Right hindlimb (tissue), 1 donor: Measurements from ENCODE around the gene HMGCS1.
"Not testable (repeated sequence)": the region's sequence is repeated elsewhere in the genome, so short reads cannot be mapped to it uniquely, and the experiment has no call there.

Experiments
- DNase-seq: peaks from one replicate; pipeline ENCODE4 v3.0.0-alpha.2; 2018

HMGCS1 gene

GRCh38 chr5:43312076-43312661 lies 1.0 kb downstream of the HMGCS1 start:
- no peak for DNase-seq

DNA sequence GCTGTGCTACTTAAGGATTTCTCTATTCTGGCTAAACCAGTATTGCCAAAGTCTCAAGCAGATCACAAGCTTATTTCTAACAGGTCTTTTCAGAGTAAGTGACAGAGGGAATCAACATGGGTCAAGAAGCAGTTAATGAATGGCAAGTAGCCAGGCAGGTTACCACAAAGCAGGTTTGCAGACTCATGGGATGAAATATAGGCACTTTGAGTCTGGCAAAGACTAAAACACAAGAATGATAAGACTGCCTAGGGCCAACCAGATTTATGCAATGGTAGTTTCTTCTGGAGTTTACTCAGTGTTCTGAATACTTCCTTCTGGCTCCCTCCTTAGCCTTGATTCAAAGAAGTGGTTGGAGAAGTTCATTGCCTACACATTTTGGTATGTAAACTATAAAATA lies 3.6 kb downstream of the HMGCS1 start:
- DNase-seq: no peak

DNA sequence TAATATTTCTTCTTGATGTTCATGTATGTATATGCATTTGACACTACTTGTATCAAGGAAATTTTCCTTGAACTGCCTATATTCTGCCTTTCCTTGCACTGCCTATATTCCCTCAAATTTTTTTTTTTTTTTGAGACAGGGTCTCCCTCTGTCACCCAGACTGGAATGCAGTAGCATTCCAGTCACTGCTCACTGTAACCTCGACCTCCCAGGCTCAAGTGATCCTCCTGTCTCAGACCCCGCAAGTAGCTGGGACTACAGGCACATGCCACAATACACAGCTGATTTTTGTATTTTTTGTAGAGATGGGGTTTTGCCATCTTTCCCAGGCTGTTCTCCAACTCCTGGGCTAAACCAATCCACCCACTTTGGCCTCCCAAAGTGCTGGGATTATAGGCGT lies 4.1 kb downstream of the HMGCS1 start:
- no peak for DNase-seq

GRCh38 chr5:43306954-43307353 lies 6.3 kb downstream of the HMGCS1 start:
- DNase-seq: not testable (repeated sequence)

- DNase-seq: no peak
These were observed 7.2 kb downstream of the HMGCS1 start for GRCh38 chr5:43305948-43306565.

- DNase-seq: no peak
These were observed 8.7 kb downstream of the HMGCS1 start for GRCh38 chr5:43304525-43304924.

DNA sequence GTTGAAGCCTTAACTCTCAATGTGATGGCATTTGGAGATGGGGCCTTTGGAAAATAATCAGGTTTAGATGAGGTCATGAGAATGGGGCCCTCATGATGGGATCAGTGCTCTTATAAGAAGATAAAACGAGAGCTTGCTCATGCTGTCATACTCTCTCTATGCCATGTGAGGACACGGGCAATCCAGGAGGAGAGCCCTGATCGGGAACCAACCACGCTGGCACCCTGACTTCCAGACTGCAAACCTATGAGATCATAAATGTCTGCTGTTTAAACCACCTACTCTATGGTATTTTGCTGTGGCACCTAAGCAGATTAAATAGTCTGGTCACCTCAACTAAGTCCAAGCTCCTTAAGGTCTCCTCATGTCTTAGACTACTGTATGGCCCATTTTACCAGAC lies 10.0 kb downstream of the HMGCS1 start:
- no peak for DNase-seq

DNA sequence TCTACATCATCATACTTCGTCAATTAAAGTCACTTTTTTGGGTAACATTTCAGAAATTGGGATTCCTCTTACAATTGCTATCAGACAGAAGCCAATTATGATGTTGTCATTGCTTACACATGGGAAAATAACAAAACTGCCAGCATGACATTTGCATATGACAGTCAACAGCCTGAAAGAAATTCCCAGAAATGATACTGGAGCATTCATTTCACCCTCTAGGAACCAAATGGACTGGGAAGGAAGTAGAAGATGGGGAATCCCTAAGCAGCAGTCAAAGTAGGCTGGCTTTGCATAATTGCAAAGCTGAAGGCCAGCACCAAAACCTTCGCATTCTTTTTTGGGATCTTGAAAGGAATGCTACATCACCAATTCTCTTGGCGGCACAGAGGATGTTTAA lies 10.7 kb downstream of the HMGCS1 start:
- DNase-seq: no peak

- no peak for DNase-seq
These were observed 11.5 kb downstream of the HMGCS1 start for GRCh38 chr5:43301653-43302091.

- no peak for DNase-seq
These were observed 13.1 kb downstream of the HMGCS1 start for GRCh38 chr5:43300112-43300511.

DNA sequence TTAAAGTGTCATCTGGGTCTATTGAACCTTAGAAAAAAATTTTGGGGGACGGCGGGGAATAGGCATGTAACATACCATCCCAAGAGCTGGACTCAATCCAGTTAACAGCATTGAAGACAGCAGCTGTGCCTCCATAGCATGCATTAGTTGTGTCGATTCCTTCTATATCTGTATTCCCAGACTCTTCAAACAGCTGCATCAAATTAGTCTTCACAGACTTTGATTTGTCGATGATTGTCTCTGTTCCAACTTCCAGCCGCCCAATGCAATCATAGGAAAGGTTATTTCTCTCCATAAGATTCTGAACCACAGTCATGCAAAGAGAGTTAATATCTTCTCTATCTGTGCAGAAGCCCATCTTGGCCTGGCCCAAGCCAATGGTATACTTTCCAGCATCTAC lies 14.8 kb downstream of the HMGCS1 start:
- DNase-seq: no peak

- DNase-seq: no peak
These were observed 16.4 kb downstream of the HMGCS1 start for GRCh38 chr5:43296835-43297234.

DNA sequence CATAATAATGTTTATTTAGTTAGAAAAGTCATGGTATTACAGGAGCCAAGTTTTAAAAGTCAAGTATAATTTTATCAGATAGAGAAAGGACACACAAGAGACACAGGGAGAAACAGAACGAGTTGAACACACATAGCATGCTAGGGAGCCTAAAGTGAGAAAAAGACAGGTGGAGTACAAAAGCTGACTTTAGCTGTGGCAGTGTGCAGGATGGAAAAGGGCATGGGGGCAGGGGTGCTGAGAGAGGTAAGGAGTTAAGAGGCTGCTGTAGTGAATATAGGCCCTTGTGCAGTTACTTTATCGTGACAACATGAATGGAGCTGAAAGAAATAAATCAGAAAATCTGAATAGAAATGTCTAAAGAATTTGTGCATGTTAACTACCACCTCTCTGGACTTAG lies 18.0 kb downstream of the HMGCS1 start:
- DNase-seq: no peak

DNA sequence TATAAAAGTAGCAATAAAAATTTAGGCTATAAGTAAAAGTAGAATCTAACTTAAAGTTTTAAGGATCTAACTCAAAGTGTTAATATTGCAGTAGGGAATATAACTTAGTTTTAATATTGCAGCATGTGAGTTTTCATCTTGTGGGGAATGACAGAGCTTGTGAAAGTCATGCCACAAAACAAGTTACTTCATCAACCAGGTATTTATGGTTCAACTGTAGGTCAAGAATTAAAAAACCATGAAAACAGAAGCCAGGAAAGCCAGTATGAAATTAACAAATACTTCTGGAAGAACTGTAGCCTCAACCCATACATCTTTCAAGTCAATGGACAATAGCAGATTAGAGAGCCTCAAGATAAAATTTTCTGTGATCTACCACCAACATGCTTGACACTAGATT lies 19.0 kb downstream of the HMGCS1 start:
- no peak for DNase-seq

- DNase-seq: no peak
These were observed 22.5 kb downstream of the HMGCS1 start for GRCh38 chr5:43290726-43291125.

GRCh38 chr5:43288269-43288831 lies 24.9 kb downstream of the HMGCS1 start:
- no peak for DNase-seq

DNA sequence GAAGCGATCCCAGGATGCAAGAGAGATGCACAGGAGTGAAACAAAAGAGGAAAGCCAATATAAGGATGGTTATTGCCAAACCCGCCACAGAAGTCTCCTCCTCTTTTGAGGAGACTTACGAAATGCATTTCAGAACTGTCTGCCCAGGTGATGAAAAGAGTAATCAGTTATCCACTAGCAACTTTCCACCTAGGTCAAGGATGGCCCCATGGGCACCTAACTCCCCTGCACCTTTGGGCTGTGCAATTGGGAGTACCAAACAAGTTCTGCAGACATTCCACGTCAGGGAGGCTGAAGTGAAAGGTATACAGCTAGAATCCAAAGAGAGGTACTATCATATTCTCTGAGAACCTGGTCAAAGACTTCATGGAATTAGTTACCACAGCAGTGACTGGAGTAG lies 25.7 kb downstream of the HMGCS1 start:
- DNase-seq: no peak

GRCh38 chr5:43286623-43287022 lies 26.6 kb downstream of the HMGCS1 start:
- no peak for DNase-seq

DNA sequence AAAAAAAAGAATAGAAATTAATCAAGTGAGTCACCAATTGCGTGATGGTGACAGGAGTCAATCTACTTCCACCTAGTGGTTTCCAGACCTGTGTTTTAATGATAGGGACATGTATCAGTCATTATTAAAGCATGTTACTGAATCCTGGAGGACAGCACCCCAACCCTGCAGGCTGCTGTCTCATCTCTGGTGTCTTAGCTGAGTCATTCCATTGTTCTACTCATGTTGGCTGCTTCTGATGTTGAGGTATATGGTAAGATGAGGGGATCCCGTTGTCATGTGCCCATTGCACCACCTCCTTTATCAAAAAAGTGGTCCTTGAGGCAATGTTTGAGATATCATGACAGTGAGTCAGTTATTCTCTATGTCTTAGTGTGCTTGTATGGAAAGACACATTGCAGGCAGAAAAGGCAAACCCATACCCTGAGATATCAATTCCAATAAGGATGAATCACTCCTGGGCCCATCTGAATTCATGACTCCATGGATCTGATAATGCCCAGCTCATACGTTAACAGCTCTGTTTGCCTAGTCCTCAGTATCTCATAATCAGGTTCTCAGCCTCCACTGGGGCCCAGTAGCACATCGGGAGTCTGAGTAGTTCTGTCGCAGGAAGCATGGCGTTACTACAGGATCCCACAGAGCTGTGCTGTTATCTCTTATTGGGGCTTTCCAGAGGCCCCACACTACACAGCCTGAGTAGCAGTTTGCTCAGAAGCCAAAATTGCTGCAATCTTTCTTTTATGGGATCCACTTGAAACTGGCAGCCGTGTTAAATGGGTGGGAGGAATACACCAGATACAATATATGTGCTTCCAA lies 31.2 kb downstream of the HMGCS1 start:
- DNase-seq: no peak

- no peak for DNase-seq
These were observed 33.5 kb downstream of the HMGCS1 start for GRCh38 chr5:43279548-43280274.

DNA sequence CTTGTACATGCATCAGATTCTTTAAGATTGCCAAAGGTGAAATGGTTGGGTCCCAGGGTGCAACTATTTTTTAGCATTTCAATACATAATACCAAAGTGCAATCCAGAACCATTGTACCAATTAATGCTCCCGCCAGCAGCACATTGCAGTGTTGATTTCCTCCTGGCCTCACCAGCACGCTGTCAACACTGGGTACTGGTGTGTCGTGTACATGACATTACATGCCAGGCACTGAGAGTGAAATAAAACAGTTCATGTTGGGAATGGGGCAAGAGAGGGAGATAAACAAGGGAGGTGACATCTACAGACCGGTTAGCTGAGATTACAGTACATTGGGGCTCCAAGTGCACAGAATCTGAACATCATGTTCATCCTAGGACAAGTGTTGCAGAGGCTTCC lies 37.8 kb downstream of the HMGCS1 start:
- DNase-seq: no peak

- no peak for DNase-seq
These were observed 38.6 kb downstream of the HMGCS1 start for GRCh38 chr5:43274435-43275114.

DNA sequence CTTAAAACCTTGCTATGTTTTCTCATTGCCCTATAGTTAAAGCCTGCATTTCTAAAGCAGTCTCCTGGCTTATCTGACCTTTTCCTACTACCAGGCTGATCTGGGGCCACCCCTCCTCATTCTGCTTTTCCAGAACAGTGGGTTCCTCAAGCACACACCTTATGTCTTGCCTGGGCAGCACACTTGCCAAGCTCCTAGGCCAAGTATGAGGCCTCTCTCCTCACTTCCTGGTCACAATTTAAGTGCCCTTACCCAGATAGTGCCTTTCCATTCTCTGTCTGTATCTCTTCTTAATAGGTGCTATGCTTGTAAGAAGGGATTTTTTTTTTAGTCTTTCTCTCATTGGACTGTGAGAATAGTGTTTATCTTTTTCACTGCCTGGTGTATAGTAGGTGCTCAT lies 39.7 kb downstream of the HMGCS1 start:
- DNase-seq: no peak
